Skeletal muscle tissue (tissue), 4 donors: Measurements from ENCODE around the gene PKNOX1. TPM values are rescaled to one million over a fixed set of nuclear protein-coding genes. Genes with fewer than 3 reads are reported as not detected.
"Not testable (repeated sequence)": the region's sequence is repeated elsewhere in the genome, so short reads cannot be mapped to it uniquely, and the experiment has no call there.

Experiments
- H3K27ac ChIP-seq: one replicate; pipeline ENCODE4 v1.7.0; 2013; ENCODE audit warnings: mild to moderate bottlenecking, low read depth, low read length, inconsistent platforms
- H3K27me3 ChIP-seq, 3 donors: one replicate each; pipeline ENCODE4 v1.7.0; 2013; ENCODE audit warnings: low read length in 3 of 3; ENCODE audit not compliant: control insufficient read depth in 3 of 3, insufficient read depth in 3 of 3
- H3K36me3 ChIP-seq, 3 donors: one replicate each; pipeline ENCODE4 v1.7.0; 2013; ENCODE audit warnings: low read length in 3 of 3; ENCODE audit not compliant: control insufficient read depth in 3 of 3, insufficient read depth in 3 of 3
- H3K4me1 ChIP-seq, 3 donors: one replicate each; pipeline ENCODE4 v1.7.0; 2013; ENCODE audit warnings: low read length in 3 of 3, mild to moderate bottlenecking in 3 of 3; ENCODE audit not compliant: control insufficient read depth in 3 of 3, insufficient read depth in 3 of 3
- H3K4me3 ChIP-seq, 3 donors: one replicate each; pipeline ENCODE4 v1.7.0; 2013; ENCODE audit warnings: low read length in 3 of 3
- H3K9ac ChIP-seq, 3 donors: one replicate each; pipeline ENCODE4 v1.7.0; 2013; ENCODE audit warnings: low read length in 3 of 3, mild to moderate bottlenecking in 3 of 3, moderate library complexity in 2 of 3, low read depth in 1 of 3
- H3K9me3 ChIP-seq, 3 donors: one replicate each; pipeline ENCODE4 v1.7.0; 2013; ENCODE audit warnings: low read length in 3 of 3; ENCODE audit not compliant: control insufficient read depth in 3 of 3
- total RNA-seq: library from RNA; depleted of rRNA; stranded (reverse); fragments of >200 nt; gene quantifications from one replicate; pipeline ENCODE4 v1.2.3, GENCODE V29; 2014
- donor health status: Osteomylitis.

The PKNOX1 gene
- total RNA-seq, 1 donor from 2014 or later = 8.9 TPM

DNA sequence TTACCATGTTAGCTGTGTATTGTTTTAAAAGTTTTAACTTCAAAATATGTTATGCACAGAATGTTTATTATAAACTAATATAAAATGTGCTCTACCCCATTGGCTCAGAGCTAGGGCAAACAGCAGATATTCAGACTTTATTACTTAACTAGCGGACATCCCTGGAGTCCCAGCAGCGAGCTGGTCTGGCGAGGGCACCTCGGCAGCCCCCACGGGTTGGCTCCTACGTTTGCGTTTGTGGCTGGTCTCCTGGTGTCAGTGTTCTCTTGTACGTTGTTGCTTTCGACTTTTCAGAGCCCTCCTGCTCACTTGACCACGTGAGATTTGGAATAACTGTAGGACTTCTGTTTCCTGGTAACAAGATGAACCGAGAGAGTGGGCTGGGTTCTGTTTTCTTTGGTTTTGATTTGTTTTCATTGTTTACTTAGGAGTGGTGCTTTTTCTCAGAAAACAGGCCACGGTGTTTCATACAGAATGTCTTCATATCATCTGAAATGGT lies 56.8 kb downstream of the PKNOX1 start:
- Histone ChIP-seq H3K27ac (no peak overlapping the region), H3K9ac (no peak overlapping the region), H3K4me1 (no peaks in the 10 kb centered on the region), H3K36me3 (peaks cover 17 to 23% (median 23%) of the 10 kb centered on the region in 3 donors), H3K27me3 (no peaks in the 10 kb centered on the region), H3K4me3 (no peak overlapping the region), H3K9me3 (no peaks in the 10 kb centered on the region)

DNA sequence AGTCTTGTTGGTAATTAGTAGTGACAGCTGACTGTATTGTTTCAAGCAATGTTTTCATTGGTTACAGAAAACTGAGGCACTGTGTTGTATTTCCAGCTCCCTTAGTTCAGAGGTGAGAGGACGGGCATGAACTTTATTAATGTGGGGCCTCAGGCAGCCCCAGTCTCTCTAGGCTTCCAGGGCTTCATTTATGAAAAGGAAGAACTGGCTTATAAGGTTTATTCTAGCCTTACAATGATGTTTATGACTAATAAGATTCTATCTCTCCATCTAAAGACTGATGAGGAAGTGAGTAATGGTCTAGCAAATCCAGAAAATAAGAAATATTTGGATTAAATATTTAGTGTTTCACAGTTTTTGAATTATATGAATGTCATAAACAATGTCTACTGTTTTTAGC lies 59.7 kb downstream of the PKNOX1 start:
- H3K36me3 ChIP-seq = peaks cover 8 to 14% (median 12%) of the 10 kb centered on the region in 3 donors
- H3K4me1 ChIP-seq = no peaks in the 10 kb centered on the region
- H3K27me3 ChIP-seq = no peaks in the 10 kb centered on the region
- no peak overlapping the region for H3K27ac ChIP-seq
- no peak overlapping the region for H3K9ac ChIP-seq
- no peak overlapping the region for H3K4me3 ChIP-seq
- no peaks in the 10 kb centered on the region for H3K9me3 ChIP-seq

DNA sequence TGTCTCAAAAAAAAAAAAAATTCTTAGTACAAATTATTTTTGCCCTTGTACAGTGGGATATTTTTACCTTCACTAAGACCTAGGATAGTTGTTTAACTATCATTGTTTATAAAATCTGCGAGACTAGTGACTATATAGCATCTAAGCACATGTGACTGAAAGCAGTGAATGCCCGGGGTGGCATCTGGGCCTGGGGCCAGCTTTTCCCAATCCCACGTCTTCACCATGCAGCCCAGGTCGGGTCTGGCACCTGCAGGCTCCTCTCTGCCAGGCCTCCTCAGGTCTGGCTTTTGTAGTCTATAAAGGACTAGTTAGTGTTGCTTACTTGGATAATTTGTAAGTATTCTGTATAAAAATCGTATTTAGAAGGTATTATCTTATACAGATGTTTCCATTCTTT lies 60.5 kb downstream of the PKNOX1 start:
- Histone ChIP-seq H3K36me3 (peaks cover 5 to 11% (median 7%) of the 10 kb centered on the region in 3 donors), H3K9ac (no peak overlapping the region), H3K27me3 (no peaks in the 10 kb centered on the region)

DNA sequence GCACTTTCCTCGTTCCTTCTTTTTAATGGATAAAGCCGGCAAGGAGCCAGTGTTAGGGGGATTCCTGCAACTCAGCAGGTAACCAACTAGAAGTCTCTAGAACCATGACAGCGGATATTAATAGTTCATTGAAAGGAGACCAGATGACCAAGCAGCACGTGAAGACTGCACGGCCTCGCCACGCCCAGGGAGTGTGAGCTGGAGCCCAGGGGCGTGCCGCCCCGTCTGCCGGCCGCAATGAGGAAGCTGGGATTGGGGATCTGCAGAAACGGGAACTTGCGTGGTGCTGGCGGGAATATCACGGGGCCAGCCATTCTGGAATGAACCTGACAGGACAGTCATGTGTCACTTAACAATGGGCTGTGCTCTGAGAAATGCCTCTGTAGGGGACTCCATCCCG lies 62.5 kb downstream of the PKNOX1 start:
- H3K27me3 ChIP-seq, H3K4me3 ChIP-seq, H3K9ac ChIP-seq, H3K4me1 ChIP-seq, H3K36me3 ChIP-seq, H3K27ac ChIP-seq, H3K9me3 ChIP-seq: not testable (repeated sequence)

More for the DNA sequence above, 60.5 kb downstream of the PKNOX1 start:
- Histone ChIP-seq H3K9me3 (no peaks in the 10 kb centered on the region), H3K4me1 (no peaks in the 10 kb centered on the region), H3K27ac (no peak overlapping the region), H3K4me3 (no peak overlapping the region)

DNA sequence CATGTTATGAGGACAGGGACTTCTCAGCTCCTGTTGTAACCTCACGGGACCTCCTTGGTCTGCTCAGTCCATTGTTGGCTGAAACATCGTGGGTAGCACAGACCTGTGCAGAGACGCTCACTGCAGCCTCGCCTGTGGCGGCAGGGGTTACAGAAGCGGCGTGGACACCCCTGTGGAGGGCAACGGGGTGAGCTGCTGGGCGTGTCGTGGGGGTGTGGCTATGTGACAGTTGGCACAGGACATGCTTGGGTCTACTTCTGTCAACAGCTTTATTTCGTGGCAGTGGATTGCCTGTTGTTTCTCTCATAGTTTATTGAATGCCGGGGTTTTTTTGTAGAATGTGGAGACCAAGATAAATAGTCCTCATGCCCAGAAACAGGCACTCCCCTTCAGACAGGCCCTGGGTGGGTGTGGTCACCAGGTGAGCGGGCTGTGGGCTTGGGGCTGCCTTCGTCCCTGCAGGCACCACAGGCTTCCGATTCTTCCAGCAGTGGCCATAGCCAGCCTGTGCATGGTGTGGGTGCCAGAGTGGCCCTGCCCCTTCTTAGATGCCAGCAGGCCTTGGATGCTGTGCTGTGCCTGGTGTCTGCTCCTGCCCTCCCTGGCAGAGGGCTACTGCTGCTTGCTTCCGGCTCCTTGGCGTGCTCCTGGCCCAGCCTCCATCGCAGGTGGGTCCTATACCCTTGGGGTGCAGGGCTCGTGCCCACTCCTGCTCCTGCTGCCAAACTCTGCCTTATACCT lies 63.7 kb downstream of the PKNOX1 start:
- H3K27ac ChIP-seq, H3K4me3 ChIP-seq: not testable (repeated sequence)

DNA sequence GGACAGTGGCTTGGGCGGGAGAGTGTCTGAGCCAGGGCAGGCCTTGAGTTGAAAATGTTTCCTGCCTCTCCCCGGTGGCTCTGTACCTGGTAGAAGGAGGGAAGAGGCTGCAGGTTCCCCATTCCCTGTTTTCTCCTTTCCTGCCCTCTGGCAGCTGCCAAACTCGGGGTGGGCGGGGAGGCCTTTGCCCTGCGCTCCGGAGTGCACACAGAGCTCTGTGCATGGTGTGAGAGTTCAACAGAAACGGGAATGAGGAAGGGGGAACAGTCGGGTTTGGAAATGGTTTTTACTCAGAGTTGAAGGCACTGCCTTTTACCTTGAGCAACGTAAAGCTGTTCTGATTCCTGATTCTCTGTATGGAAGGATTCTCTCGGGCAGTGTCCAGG lies 64.3 kb downstream of the PKNOX1 start:
- not testable (repeated sequence) for H3K27ac ChIP-seq, H3K36me3 ChIP-seq, H3K4me3 ChIP-seq, H3K27me3 ChIP-seq, H3K9me3 ChIP-seq, H3K4me1 ChIP-seq, H3K9ac ChIP-seq

More for the DNA sequence above, 63.7 kb downstream of the PKNOX1 start:
- not testable (repeated sequence) for H3K36me3 ChIP-seq, H3K27me3 ChIP-seq, H3K9ac ChIP-seq, H3K4me1 ChIP-seq, H3K9me3 ChIP-seq

DNA sequence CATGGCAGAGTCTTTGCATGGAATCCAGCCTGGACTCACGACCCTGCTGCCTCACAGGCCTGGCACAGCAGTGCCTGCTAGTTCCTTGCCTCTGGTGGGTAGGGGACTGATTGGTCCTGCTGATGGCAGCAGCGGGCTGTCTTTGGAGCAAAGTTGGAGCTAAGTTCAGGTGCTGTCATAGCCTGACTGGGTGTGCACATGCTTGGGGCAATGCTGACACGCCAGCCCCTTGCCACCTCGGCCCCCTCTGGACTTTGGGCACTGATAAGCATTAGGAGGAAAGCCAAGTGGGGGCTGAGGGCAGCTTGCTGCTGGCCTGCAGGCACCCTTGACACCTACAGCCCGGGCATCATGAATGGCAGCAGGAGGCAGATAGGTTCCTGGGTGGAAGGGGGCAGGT lies 67.8 kb downstream of the PKNOX1 start:
- H3K9ac ChIP-seq, H3K27ac ChIP-seq, H3K9me3 ChIP-seq, H3K36me3 ChIP-seq, H3K4me3 ChIP-seq, H3K4me1 ChIP-seq, H3K27me3 ChIP-seq: not testable (repeated sequence)

DNA sequence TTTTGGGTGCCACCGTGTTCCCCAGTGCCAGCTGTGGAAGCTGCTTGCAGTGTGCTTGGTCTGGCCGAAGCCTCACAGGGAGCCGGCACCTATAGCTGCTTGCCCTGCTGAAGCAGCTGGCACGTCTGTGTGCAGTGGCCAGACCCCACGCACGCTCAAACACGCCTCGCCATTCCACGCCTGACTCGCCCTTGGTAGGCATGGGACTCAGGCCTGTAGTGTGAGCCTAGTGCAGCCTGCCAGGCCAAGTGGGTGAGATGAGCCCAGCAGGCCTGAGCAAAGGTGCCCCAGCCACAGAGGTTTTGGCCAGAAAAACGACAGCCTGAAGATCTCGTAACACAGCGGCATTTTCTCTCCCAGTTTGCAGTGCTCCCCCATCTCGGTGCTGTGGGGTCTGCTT lies 68.9 kb downstream of the PKNOX1 start:
- H3K9me3 ChIP-seq, H3K9ac ChIP-seq, H3K27ac ChIP-seq, H3K4me3 ChIP-seq, H3K27me3 ChIP-seq, H3K36me3 ChIP-seq, H3K4me1 ChIP-seq: not testable (repeated sequence)

DNA sequence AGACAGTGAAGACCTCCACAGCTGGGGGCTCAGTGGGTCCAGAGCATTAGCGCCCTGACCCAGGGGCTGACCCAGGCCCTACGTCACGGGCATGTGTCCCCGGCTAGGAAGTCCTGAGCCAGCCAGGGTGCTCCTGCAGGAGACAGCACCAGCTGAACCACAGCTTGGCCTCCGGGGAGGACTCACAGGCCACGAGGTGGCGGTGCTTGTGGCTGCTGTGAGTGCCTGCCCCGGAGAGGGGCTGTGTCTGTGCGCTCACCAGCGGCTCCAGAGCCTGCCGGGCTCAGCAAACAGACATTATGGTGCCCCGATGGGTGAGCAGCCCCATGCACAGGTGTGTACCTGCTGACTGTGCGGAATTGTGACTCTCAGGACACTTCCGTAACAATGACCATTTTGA lies 70.2 kb downstream of the PKNOX1 start:
- not testable (repeated sequence) for H3K27ac ChIP-seq, H3K9me3 ChIP-seq, H3K27me3 ChIP-seq

DNA sequence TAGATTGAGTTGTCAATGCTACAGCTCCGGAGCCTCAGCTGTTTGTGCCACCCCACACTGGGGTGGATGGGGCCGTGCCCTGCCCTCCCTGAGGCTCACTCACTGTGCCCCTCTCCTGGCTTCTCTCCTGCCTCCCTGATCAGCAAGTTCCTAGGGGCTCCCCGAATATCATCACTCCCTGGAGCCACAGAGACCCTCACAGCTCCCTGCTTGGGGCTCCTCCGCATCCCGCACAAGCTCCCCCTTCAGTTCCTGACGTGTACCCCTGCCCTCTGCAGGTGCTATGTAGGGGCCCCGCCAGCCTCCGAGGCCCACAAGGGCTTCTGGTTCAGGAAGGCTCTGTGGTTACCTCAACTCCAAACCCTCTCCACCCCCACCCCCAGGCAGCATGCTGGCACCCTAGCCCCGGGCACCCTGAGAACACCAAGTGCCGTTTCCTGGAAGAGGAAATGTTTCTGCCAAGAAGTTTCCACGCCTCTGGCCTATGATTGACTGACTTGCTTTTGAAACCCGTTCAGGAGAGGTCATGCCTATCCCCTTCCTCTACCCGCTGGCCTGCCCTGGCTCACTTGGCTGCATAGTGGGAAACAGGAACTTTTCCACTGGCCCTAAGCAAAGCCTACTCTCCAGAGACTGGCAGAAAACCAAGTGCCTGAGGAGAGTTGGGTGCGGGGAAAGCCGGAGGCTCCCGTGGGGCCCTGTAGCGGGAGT lies 71.0 kb downstream of the PKNOX1 start:
- not testable (repeated sequence) for H3K4me1 ChIP-seq, H3K27ac ChIP-seq, H3K36me3 ChIP-seq, H3K9me3 ChIP-seq, H3K9ac ChIP-seq, H3K4me3 ChIP-seq, H3K27me3 ChIP-seq

More for the DNA sequence above, 70.2 kb downstream of the PKNOX1 start:
- H3K9ac ChIP-seq, H3K4me1 ChIP-seq, H3K4me3 ChIP-seq, H3K36me3 ChIP-seq: not testable (repeated sequence)
